Glomerular endothelial cell (primary cell): Measurements from ENCODE around the gene NUP107. TPM values are rescaled to one million over a fixed set of nuclear protein-coding genes. Genes with fewer than 3 reads are reported as not detected.

Experiments
- DNase-seq: peaks from one replicate; pipeline ENCODE4 v3.0.0-alpha.2; 2011; ENCODE audit warnings: low read depth, low spot score; ENCODE audit errors: extremely low read depth
- total RNA-seq: library from RNA; depleted of rRNA; stranded (reverse); fragments of >200 nt; gene quantifications from 2 replicates; pipeline ENCODE4 v1.2.3, GENCODE V29; 2015

NUP107 gene
- total RNA-seq, 1 donor from 2014 or later, result 24.4 TPM

DNA sequence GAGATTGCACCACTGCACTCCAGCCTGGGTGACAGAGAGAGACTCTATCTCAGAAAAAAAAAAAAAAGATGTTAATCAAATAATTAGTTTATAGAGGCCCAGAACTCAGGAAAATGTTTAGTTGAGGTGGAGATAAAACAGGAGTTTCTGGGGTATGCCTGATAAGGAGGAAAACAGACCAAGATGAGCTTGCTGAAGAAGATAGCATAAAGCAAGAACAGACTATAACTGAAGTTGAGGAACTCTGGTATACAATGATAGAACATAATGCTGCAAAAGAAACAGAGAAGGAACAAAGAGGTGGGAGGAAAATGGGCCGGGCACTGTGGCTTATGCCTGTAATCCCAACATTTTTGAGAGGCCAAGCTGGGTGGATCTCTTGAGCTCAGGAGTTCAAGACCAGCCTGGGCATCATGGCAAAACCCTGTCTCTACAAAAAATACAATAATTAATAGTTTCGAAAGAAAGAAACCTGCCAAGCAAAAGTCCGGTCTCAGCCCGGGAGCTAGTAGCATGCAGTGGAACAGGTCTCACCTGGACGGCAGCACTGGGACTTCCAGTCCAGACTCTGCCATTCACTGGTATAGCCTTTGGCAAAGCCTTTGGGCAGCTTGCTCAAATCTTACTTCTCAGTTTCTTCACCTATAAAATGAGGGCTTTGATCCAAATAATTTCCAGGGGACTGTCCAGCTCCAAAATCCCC lies 84.6 kb downstream of the NUP107 start:
- DNase-seq, result no peak

GRCh38 chr12:68772714-68773113 lies 85.9 kb downstream of the NUP107 start:
- no peak for DNase-seq

DNA sequence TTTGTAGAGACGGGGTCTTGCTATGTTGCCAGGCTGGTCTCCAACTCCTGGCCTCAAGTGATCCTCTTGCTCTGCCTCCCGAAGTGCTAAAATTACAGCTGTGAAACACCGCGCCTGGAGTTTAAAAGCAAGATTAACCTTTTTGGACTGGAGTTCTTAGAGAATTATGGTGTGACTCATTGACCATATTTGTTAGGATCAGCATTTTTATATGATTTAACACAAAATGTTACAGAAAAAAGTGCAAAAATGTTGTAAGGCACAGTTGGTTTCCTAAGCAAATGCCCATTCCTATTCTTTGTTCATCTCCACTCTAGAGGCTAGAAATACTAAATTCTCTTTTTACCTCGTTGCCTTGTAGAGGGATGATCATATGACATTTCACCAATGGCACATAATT lies 86.8 kb downstream of the NUP107 start:
- DNase-seq, result no peak

- no peak for DNase-seq
Observed at GRCh38 chr12:68775121-68775630, 88.4 kb downstream of the NUP107 start.

DNA sequence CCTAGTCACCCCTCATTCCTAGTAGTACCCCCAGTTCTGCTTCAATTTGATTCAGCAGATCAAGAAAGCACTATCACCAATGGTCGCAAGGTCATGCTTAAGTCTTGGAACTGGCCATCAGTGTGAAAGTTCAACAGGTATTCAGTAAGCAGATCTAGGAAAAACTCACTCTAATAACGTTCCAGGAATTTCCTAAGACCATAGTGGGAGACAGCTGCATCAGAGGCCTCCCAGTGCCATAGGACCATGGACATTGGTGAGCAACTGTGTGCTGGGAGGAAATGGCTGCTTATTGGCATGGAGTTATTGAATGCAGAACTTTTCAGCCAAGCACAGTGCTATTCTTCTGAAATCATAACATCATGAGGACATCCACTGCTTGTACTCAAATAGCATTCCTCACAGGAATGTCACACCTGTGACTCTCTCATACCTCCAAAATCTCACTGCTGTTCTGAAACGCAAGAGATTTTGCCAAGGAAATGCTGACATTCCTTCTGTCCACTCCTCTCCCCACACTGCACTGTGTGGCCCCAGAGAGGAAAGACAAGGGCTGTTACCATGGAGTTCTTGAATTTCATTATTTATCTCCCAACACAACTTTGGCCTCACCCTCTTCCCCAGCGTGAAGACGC lies 90.3 kb downstream of the NUP107 start:
- no peak for DNase-seq

DNA sequence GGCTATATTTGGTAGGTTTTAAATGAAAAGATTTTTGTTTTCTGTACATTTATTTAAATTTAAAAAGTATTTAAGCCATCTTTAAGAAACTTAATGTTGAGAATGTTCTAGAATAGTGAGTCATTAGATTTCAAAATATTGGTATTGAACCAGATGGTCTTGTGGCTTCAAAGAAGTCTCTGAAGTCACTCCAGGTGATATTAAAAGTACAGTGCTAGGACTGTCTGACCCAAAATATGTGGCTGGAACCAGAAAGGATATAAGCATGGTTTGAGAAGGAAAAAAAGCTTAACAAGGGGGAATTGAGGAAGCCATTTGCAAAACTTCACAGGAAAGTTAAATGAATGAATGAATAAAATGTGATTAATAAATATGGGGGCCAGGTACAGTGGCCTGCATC lies 92.5 kb downstream of the NUP107 start:
- DNase-seq, result no peak

DNA sequence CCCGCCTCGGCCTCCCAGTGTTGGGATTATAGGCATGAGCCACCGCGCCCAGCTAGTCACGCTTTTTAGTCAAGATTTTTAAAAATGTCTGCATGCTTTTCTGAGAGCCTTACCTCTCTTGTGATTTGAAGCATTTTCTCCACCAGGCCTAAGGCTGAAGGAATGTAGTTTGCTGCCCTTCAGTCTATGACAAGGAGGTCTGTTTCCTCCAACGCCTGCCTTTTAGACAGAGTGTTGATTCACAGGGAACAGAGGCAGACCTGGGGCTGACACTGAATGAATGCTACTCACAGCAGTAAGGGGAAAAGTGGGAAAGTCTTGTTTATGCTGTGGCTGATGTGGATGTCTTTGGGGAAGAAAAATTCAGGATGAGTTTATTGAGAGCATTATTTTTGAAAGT lies 94.0 kb downstream of the NUP107 start:
- no peak for DNase-seq

DNA sequence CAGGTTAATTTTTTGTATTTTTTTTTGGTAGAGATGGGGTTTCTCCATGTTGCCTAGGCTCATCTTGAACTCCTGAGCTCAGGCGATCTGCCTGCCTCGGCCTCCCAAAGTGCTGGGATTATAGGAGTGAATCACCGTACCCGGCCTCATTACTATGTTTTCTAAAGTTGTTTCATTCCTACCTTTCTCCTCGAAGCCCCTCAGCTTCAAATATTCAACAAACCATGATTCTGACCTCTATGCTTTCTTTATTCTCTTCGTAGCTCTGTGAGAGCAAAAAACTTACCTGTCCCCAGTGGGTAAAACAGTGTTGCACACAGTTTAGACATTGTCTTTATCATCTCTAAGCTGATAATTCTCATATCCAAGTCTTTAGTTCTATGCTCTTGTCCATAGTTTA lies 95.0 kb downstream of the NUP107 start:
- DNase-seq, result no peak

GRCh38 chr12:68784015-68784414 lies 97.2 kb downstream of the NUP107 start:
- DNase-seq, result no peak

DNA sequence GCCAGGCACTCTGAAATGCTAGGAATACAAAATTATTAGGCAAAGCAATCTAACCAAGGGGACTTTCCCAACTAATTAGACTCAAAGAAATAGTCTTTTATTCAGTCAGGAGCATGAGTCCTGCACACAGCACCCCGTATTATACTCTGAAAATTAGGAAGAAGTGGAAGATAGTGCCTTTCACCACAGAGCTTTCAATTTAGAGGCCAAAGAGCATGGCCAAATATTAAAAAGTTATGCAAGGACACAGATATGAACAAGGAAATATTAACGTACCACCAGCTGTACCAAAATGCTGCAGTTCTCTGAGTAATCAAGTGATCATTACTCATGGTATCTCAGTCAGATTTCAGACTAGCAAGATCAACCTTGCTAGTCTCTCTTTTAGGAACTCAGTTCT lies 98.6 kb downstream of the NUP107 start:
- DNase-seq, result no peak

DNA sequence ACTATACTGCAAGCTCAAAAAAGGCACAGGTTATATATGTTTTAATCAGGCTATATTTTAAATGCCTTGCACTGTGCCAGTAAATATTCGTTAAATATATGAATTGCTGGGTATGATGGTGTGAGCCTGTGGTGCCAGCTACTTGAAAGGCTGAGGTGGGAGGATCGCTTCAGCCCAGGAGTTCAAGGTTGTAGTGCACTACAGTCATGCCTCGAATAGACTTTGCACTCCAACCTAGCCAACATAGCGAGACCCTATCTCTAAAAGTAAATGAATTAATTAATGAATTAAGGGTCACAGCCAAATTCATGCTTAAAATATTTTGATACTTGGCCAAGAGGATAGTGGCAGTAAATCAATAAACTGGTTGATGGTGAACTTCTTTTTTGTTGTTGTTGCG lies 99.0 kb downstream of the NUP107 start:
- no peak for DNase-seq

- no peak for DNase-seq
Observed at GRCh38 chr12:68786929-68787328, 100.2 kb downstream of the NUP107 start.

DNA sequence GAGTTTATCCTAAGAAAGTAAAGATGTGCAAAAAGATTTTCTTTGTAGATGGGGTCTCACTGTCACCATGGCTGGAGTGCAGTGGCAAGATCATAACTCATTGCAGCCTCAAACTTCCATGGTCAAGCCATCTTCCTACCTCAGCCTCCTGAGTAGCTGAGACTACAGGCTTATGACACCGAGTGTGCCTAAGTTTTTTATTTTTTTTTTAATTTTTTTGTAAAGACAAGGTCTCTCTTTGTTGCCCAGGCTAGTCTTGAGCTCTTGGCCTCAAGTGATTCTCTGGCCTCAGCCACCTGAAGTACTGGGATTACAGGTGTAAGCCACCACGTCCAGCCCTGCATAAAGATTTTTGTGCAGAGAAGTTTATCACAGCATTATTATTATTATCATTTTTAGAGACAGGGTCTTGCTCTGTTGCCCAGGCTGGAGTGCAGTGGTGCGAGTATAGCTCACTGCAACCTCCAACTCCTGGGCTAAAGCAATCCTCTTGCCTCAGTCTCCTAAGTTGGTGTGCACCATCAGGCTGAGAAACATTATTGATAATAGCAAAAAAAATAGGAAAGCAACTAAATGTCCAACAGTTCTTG lies 101.9 kb downstream of the NUP107 start:
- DNase-seq, result no peak

- no peak for DNase-seq
Observed at GRCh38 chr12:68789144-68789878, 102.5 kb downstream of the NUP107 start.

DNA sequence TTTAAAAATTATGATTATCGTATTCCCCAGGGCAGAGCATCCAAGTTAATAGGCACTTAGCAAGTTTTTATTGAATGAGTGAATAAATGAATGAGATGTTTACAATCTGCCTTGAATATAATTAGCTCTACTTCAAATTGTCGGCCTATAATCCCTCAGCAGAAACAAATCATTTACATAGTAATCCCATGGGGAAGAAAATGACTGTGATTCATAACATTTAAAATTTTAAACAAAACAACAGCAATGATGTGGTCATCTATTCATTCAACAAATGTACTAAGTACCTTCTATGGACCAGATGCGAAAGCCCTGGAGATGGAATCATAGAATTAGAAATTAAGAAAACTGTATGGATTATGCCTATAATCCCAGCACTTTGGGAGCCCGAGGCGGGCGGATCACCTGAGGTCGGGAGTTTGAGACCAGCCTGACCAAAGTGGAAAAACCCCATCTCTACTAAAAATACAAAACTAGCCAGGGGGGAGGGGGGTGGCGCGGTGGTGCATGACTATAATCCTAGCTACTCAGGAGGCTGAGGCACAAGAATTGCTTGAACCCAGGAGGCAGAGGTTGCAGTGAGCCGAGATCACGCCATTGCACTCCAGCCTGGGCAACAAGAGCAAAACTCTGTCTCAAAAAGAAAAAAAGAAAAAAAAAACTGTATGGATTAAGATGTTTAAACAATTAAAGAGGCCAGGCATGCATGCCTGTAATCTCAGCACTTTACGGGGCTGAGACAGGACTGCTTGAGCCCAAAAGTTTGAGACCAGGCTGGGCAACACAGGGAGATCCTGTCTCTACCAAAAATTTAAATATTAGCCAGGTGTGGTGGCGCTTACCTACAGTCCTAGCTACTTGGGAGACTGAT lies 103.5 kb downstream of the NUP107 start:
- no peak for DNase-seq

DNA sequence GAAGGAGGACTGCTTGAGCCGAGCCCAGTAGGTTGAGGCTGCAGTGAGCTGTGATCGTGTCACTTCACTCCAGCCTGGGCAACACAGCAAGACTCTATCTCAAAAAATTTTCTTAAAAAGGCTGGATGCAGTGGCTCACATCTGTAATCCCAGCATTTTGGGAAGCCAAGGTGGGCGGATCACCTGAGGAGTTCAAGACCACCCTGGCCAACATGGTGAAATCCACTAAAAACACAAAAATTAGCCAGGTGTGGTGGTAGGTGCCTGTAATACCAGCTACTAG lies 104.1 kb downstream of the NUP107 start:
- no peak for DNase-seq

DNA sequence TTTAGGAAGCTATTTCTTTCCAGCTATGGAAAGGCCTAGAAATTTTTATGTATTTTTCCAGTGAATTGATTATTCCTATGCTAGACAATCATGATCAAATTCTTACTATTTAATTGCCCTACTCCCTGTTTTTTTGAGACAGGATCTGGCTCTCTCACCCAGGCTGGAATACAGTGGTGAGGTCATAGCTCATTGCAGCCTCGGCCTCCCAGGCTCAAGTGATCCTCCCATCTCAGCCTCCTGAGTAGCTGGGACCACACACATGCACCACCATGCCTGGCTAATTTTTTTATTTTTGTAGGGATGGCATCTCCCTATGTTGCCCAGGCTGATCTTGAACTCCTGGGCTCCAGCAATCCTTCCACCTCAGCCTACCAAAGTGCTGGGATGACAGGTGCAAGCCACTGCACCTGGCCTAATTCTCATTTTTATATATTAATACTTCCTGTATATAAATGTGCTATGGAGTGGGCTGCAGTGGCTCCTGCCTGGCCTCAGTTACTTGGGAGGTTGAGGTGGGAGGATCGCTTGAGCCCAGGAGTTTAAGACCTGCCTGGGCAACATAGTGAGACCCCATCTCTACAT lies 105.2 kb downstream of the NUP107 start:
- no peak for DNase-seq

- no peak for DNase-seq
Observed at GRCh38 chr12:68792952-68793351, 106.2 kb downstream of the NUP107 start.

DNA sequence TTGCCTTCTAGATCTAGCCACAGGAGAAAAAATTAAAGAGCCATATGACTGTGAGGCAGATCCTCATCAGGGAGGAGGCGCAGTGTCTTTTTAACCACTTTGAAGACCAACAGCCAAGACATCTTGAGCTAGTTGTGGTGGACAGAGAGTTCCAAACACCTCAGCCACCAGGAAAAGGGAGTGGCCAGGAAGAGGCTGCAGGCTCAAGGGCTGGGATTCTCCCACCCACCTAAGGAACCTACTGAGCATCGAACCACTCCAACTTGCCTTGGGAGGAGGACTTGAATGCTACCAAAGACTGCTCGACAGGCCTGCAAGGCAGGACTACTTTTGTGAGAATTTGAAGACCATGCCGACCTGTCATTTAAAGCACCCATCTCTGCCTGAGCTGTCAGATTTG lies 106.7 kb downstream of the NUP107 start:
- DNase-seq, result no peak

DNA sequence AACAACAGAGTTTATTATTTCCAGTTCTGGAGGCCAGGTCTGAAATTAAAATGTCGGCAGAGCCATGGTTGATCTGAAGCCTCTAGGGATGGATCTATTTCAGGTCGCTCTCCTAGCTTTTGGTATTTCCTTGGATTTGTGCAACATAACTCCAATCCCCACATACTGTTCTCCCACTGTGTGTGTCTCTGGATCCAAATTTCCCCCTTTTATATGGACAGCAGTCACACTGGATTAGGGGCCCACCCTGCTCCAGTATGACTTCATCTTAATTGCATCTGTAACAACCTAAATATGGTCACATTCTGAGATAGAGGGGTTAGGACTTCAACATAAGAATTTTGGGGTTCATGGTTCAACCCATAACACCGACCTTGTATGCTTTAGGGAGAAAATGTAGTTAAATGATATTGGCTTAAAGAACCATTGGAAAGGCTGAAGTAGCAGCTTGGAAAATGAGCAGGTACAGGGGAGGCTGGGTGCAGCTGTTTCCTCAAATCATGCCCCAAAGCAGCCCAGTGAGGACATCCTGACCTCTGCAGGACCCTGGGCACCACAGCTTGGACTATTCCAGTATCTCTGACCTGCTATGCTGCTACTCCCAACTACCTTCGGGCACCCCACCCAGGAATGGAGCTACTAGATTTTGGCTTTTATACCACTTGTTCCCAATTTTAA lies 107.3 kb downstream of the NUP107 start:
- no peak for DNase-seq
